Measurements from ENCODE around the gene GNPTG. TPM values are rescaled to one million over a fixed set of nuclear protein-coding genes. Genes with fewer than 3 reads are reported as not detected.
A peak's percentile ranks its signal among the peaks of the same experiment; 100 is the strongest.

Gene GNPTG
- total and polyA plus RNA-seq, 2 of the 13 experiments (the other 11 are each of a cell fraction or from before 2014, with no cell fraction given), result 22.7 to 71.1 TPM

GRCh38 chr16:1351582-1352362, at the start of gene GNPTG, which contains the start of gene TSR3 (continued):
- TF ChIP-seq, protein P1, sequence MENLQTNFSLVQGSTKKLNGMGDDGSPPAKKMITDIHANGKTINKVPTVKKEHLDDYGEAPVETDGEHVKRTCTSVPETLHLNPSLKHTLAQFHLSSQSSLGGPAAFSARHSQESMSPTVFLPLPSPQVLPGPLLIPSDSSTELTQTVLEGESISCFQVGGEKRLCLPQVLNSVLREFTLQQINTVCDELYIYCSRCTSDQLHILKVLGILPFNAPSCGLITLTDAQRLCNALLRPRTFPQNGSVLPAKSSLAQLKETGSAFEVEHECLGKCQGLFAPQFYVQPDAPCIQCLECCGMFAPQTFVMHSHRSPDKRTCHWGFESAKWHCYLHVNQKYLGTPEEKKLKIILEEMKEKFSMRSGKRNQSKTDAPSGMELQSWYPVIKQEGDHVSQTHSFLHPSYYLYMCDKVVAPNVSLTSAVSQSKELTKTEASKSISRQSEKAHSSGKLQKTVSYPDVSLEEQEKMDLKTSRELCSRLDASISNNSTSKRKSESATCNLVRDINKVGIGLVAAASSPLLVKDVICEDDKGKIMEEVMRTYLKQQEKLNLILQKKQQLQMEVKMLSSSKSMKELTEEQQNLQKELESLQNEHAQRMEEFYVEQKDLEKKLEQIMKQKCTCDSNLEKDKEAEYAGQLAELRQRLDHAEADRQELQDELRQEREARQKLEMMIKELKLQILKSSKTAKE (CRISPR knock-in tag; IDR thresholded peaks at IDR 0.05; ENCODE audit: borderline replicate concordance), result no peak
- no peak for TF ChIP-seq ZIK1 (CRISPR knock-in tag; IDR thresholded peaks at IDR 0.05; ENCODE audit: borderline replicate concordance, low read depth)
- no peak for TF ChIP-seq SMARCE1 (IDR thresholded peaks at IDR 0.05; ENCODE audit: borderline replicate concordance)
- peak; percentile 51 to 62; a peak in 2 of 4 replicates for TF ChIP-seq EP300 (IDR thresholded peaks at IDR 0.05; ENCODE audit: low read depth in 2 of 2, low read length in 2 of 2)
- TF ChIP-seq EP300 (CRISPR knock-in tag; IDR thresholded peaks at IDR 0.05; ENCODE audit: borderline replicate concordance), result no peak
- TF ChIP-seq ZNF205 (CRISPR knock-in tag; IDR thresholded peaks at IDR 0.05), result no peak
- TF ChIP-seq, protein P2, sequence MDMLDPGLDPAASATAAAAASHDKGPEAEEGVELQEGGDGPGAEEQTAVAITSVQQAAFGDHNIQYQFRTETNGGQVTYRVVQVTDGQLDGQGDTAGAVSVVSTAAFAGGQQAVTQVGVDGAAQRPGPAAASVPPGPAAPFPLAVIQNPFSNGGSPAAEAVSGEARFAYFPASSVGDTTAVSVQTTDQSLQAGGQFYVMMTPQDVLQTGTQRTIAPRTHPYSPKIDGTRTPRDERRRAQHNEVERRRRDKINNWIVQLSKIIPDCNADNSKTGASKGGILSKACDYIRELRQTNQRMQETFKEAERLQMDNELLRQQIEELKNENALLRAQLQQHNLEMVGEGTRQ (IDR thresholded peaks at IDR 0.05; ENCODE audit: low read depth, low read length), result peak; percentile 99
- TF ChIP-seq, protein P2 (CRISPR knock-in tag; IDR thresholded peaks at IDR 0.05; ENCODE audit: borderline replicate concordance), result peak; percentile 85; the same call in 1 of the 2 replicates
- no peak for TF ChIP-seq ZNF24 (IDR thresholded peaks at IDR 0.05)
- no peak for TF ChIP-seq ZNF33A (CRISPR knock-in tag; IDR thresholded peaks at IDR 0.05; ENCODE audit: borderline replicate concordance)
- peak; percentile 92 for TF ChIP-seq IRX3 (CRISPR knock-in tag; IDR thresholded peaks at IDR 0.05; ENCODE audit: borderline replicate concordance, low read depth)
- TF ChIP-seq MLX (CRISPR knock-in tag; IDR thresholded peaks at IDR 0.05), result 0 out of 2 replicates have a peak, but pooled peaks have one; percentile 44
- peak; percentile 100 for TF ChIP-seq SIN3B (IDR thresholded peaks at IDR 0.05; ENCODE audit: low read length)
- no peak for TF ChIP-seq ZNF468 (CRISPR knock-in tag; IDR thresholded peaks at IDR 0.05)
- no peak for TF ChIP-seq FOSL2 (CRISPR knock-in tag; IDR thresholded peaks at IDR 0.05)
- peak; percentile 85 for TF ChIP-seq MYC (CRISPR knock-in tag; IDR thresholded peaks at IDR 0.05; ENCODE audit: borderline replicate concordance)
- TF ChIP-seq ZKSCAN5 (CRISPR knock-in tag; IDR thresholded peaks at IDR 0.05), result no peak
- TF ChIP-seq ZNF720 (CRISPR knock-in tag; IDR thresholded peaks at IDR 0.05), result no peak
- no peak for TF ChIP-seq ZBTB46 (CRISPR knock-in tag; IDR thresholded peaks at IDR 0.05; ENCODE audit: borderline replicate concordance)
- TF ChIP-seq ARNTL (CRISPR knock-in tag; IDR thresholded peaks at IDR 0.05), result 0 out of 2 replicates have a peak, but pooled peaks have one; percentile 60
- TF ChIP-seq POGZ (CRISPR knock-in tag; IDR thresholded peaks at IDR 0.05), result no peak
- peak; percentile 72; the same call in 1 of the 2 replicates for TF ChIP-seq ZNF691 (CRISPR knock-in tag; IDR thresholded peaks at IDR 0.05; ENCODE audit: borderline replicate concordance, low read depth)
- TF ChIP-seq ELF3 (CRISPR knock-in tag; IDR thresholded peaks at IDR 0.05), result peak; percentile 55; the same call in 1 of the 2 replicates
